GM19193 (cell line): Measurements from ENCODE around the gene FAM53B.

ENCODE experiments used
- POLR2A ChIP-seq: IDR thresholded peaks from 4 replicates; pipeline ENCODE4 v1.6.1; 2011; ENCODE audit not compliant: insufficient read depth, insufficient read length; ENCODE audit errors: extremely low read depth

FAM53B gene

GRCh38 chr10:124650263-124650662, 93.9 kb downstream of the FAM53B start:
- no peak for TF ChIP-seq POLR2A

- TF ChIP-seq POLR2A, result no peak
Measured at GRCh38 chr10:124649214-124649613, 95.0 kb downstream of the FAM53B start.

GRCh38 chr10:124648738-124649137, 95.4 kb downstream of the FAM53B start:
- TF ChIP-seq POLR2A, result no peak

GRCh38 chr10:124648131-124648475, 96.1 kb downstream of the FAM53B start:
- TF ChIP-seq POLR2A, result no peak

GRCh38 chr10:124647421-124648130, 96.6 kb downstream of the FAM53B start:
- no peak for TF ChIP-seq POLR2A

- no peak for TF ChIP-seq POLR2A
Measured at GRCh38 chr10:124646483-124647352, 97.5 kb downstream of the FAM53B start.

GRCh38 chr10:124645467-124646095, 98.6 kb downstream of the FAM53B start:
- no peak for TF ChIP-seq POLR2A

GRCh38 chr10:124644771-124645415, 99.3 kb downstream of the FAM53B start:
- TF ChIP-seq POLR2A, result no peak

GRCh38 chr10:124644236-124644635, 99.9 kb downstream of the FAM53B start:
- TF ChIP-seq POLR2A, result no peak

- TF ChIP-seq POLR2A, result no peak
Measured at GRCh38 chr10:124643330-124644009, 100.7 kb downstream of the FAM53B start.

- TF ChIP-seq POLR2A, result no peak
Measured at GRCh38 chr10:124642088-124642710, 102.0 kb downstream of the FAM53B start.

- TF ChIP-seq POLR2A, result no peak
Measured at GRCh38 chr10:124641282-124642087, 102.7 kb downstream of the FAM53B start.

- TF ChIP-seq POLR2A, result no peak
Measured at GRCh38 chr10:124640538-124641231, 103.5 kb downstream of the FAM53B start.
